HG03439 (cell line): ENCODE measurements around the gene UXS1.

ENCODE experiments used
- ATAC-seq: cut with Tn5 transposase; IDR thresholded peaks from one replicate; pipeline ENCODE4 v1.9.1; 2021; ENCODE audit warnings: mild to moderate bottlenecking, moderate library complexity; ENCODE audit not compliant: unreplicated experiment

The UXS1 gene

GRCh38 chr2:106189764-106190468, 4.2 kb downstream of the UXS1 start:
- no peak for ATAC-seq

DNA sequence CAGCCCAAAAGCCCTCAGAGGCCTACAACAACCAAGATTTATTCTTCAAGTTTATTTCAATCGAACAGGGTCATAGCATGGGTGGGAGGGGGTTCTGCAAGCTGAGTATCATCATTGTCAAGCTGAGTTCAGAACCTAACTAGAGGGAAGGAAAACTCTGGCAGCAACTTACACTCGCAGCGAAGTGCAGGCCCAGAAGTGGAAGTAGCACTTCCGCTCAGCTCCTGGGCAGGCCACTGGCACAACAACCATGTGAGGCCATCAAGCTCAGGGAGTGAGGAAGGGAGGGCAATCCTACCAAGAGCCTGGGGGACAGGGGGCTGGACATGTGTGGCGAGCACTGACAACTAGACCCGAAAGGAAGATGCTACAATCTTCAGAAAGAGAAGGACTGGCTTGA, 4.8 kb downstream of the UXS1 start:
- ATAC-seq = no peak

DNA sequence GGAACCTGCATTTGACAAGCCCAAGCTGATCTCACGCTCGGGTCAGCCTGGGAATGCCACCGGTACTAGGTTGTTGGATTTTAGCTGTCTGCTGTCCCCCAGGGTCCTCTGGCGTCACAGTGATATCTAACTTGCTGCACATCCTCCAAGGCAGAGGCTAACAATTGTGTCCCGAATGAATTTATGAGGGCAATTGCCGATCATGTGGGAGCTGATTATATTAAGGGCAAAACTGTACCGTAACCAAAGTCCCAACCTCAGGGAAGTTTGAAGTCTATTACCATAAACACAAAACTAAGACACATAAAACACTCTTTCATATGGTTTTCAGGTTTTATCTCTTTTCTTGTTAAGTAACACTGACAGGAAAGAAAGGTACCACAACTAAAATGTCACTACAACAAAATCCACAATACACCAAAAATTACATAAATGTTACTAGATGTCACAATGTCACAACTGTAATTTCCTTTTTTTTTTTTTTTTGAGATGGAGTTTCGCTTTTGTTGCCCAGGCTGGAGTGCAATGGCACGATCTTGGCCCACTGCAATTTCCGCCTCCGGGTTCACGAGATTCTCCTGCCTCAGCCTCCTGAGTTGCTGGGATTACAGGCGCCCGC, 6.7 kb downstream of the UXS1 start:
- ATAC-seq = no peak

GRCh38 chr2:106185475-106186184, 8.5 kb downstream of the UXS1 start:
- ATAC-seq = no peak

- ATAC-seq = no peak
Measured at GRCh38 chr2:106184857-106185256, 9.2 kb downstream of the UXS1 start.

- no peak for ATAC-seq
Measured at GRCh38 chr2:106184394-106184793, 9.7 kb downstream of the UXS1 start.

GRCh38 chr2:106183101-106183696, 10.9 kb downstream of the UXS1 start:
- no peak for ATAC-seq

DNA sequence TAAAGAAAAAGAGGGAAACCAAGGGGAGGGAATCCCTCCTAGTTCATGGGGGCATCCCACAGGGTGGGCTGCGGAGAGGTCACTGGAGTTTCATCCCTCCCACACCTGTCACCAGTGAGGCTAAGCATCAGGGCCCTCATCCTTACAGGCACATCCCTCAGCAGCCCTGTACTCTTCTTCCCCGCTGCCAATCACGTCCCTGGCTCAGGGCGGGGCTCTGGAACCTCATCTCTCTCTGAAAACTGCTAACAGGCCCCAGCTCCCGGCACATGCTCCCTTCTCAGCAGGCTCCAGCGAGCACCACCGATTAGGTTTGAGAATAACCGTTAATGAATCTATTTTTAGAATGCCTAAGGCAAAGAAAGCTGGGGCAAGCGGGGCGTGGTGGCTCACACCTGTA, 13.0 kb downstream of the UXS1 start:
- no peak for ATAC-seq

- no peak for ATAC-seq
Measured at GRCh38 chr2:106180602-106181001, 13.5 kb downstream of the UXS1 start.

GRCh38 chr2:106178716-106179115, 15.4 kb downstream of the UXS1 start:
- no peak for ATAC-seq

DNA sequence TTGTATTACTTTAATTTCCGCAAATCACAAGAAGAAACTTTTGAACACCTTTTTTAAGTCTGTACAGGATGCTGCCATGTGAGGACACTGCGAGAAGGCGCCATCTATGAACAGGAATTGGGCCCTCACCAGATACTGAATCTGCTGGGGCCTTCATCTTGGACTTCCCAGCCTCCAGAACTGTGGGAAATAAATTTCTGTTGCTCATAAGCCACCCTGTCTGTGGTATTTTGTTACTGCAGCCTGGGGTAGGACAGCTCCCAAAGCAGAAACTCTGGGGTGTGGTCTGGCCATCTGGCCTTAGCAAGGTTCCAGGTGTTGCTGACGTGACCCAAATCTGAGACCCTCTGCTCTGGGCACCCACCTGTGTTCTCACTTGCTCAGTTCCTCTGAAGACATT, 16.5 kb downstream of the UXS1 start:
- ATAC-seq = no peak

GRCh38 chr2:106176446-106177099, 17.5 kb downstream of the UXS1 start:
- no peak for ATAC-seq

GRCh38 chr2:106175086-106175850, 18.8 kb downstream of the UXS1 start:
- ATAC-seq = no peak

DNA sequence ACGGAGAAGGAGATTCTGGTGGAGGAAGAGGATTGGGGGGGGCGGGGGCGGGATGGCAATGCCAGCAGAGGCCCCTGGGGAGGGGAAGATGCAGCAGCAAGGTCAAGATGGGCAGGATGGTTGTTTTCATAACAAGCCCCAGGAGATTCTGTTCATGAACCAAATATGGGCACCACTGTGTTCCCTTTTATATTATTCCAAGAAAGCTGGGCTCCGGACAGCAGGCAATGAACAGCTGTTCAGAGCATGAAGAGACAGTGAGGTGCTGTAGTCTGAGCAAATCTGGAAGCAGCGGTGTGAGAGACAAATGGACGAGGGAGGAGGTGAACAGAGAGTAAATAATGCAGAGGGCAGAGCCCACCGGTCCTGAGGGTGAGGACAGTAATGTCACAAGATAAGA, 20.0 kb downstream of the UXS1 start:
- ATAC-seq = no peak

GRCh38 chr2:106172649-106173048, 21.5 kb downstream of the UXS1 start:
- ATAC-seq = no peak

DNA sequence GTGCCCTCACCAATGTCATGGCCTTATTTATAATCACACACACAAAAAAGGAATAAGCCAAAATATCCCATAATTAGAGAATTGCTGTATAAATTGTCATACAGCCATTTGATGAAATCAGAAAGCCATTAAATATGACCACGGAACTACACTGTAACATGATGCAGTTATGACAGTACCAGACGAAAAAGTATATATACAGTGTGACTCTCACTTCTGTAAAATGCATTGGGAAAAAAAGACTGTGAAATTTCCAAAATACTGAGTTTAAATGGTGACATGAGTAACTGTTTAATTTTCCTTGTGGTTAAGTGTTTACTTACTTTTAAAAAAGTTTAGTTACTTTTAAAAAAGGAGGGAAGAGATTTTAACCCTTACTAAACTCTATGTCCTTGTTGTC, 25.4 kb downstream of the UXS1 start:
- ATAC-seq = no peak

GRCh38 chr2:106167067-106167466, 27.0 kb downstream of the UXS1 start:
- ATAC-seq = no peak

DNA sequence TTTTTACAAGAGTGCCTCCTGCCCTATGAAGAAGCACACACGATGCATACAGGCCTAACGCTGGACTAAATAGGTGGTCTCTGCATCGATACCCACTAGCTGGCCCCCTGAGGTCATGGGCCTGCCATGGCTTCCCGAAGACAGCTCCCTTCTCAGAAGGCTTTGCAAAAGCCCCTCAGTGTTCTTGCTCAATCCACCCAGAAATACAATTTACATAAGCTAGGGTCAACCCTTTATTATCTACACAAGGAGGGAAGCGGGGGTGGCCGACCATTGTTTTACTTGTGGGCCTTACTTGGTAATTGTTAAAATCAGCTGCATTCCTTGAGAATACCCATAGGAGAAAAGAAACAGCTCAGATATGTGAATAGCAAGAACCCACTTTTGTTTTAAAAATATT, 28.5 kb downstream of the UXS1 start:
- no peak for ATAC-seq

DNA sequence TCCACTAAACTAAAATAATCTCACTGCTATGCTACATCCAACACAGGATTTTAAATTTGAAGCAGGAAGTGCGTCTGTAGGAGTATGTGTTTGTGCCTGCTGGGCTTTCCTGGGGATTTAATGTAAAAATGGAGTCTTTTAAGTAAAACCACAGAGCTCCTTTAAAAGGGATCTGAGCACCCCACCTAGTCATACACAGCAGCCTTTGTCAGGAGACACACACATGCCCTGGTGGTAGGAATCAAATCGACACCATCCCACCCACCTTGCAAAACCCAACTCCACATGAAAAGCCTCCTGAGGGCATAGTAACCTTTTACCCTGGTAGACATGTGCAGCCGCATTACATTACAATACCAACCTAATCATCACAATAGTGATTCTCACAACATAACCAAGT, 29.1 kb downstream of the UXS1 start:
- no peak for ATAC-seq

- ATAC-seq = no peak
Measured at GRCh38 chr2:106163948-106164545, 30.1 kb downstream of the UXS1 start.
